Measurements from ENCODE around the gene ETAA1.

The ETAA1 gene

GRCh38 chr2:67453310-67453709 is 56.2 kb downstream of the ETAA1 start:
- no peaks in the 10 kb centered on the region for H3K9me3 ChIP-seq (ENCODE audit: insufficient read depth, low read length)
- H3K27ac ChIP-seq (ENCODE audit: low read depth, low read length): no peak overlapping the region
- no peak overlapping the region for H3K4me3 ChIP-seq (ENCODE audit: insufficient read depth, low read length, poor library complexity, severe bottlenecking)
- no peaks in the 10 kb centered on the region for H3K79me2 ChIP-seq (ENCODE audit: insufficient read depth, low read length)
- H4K20me1 ChIP-seq (ENCODE audit: low read depth, low read length): no peaks in the 10 kb centered on the region
- H3K9ac ChIP-seq (ENCODE audit: low read length): no peak overlapping the region
- no peak for TF ChIP-seq CTCF (IDR thresholded peaks at IDR 0.05; ENCODE audit: insufficient read depth, low read length, poor library complexity, severe bottlenecking)
- no peak for TF ChIP-seq EZH2phosphoT487 (conservative IDR thresholded peaks at IDR 0.05; ENCODE audit: low read length)
- H3K36me3 ChIP-seq (ENCODE audit: low read length): no peaks in the 10 kb centered on the region
- H3K4me2 ChIP-seq (ENCODE audit: low read depth, low read length, poor library complexity, severe bottlenecking): no peak overlapping the region
- H2AFZ ChIP-seq (ENCODE audit: low read depth, low read length, severe bottlenecking): no peak overlapping the region
- H3F3A ChIP-seq (ENCODE audit: insufficient read depth): no peaks in the 10 kb centered on the region
- no peaks in the 10 kb centered on the region for H3K9me2 ChIP-seq (replicated peaks; ENCODE audit: insufficient read depth, low read length)
- H3K27me3 ChIP-seq (ENCODE audit: low read length): no peaks in the 10 kb centered on the region

- Histone ChIP-seq H3K79me2 (ENCODE audit: insufficient read depth, low read length) (no peaks in the 10 kb centered on the region), H3K4me3 (ENCODE audit: insufficient read depth, low read length, poor library complexity, severe bottlenecking) (no peak overlapping the region), H3K9me2 (replicated peaks; ENCODE audit: insufficient read depth, low read length) (no peaks in the 10 kb centered on the region), H2AFZ (ENCODE audit: low read depth, low read length, severe bottlenecking) (no peak overlapping the region), H3K9ac (ENCODE audit: low read length) (no peak overlapping the region), H3F3A (ENCODE audit: insufficient read depth) (no peaks in the 10 kb centered on the region), H3K4me2 (ENCODE audit: low read depth, low read length, poor library complexity, severe bottlenecking) (no peak overlapping the region), H3K27me3 (ENCODE audit: low read length) (no peaks in the 10 kb centered on the region), H3K9me3 (ENCODE audit: insufficient read depth, low read length) (no peaks in the 10 kb centered on the region), H4K20me1 (ENCODE audit: low read depth, low read length) (no peaks in the 10 kb centered on the region), H3K36me3 (ENCODE audit: low read length) (no peaks in the 10 kb centered on the region), H3K27ac (ENCODE audit: low read depth, low read length) (no peak overlapping the region)
- TF ChIP-seq CTCF (IDR thresholded peaks at IDR 0.05; ENCODE audit: insufficient read depth, low read length, poor library complexity, severe bottlenecking): no peak
- TF ChIP-seq EZH2phosphoT487 (conservative IDR thresholded peaks at IDR 0.05; ENCODE audit: low read length): no peak
Observed at GRCh38 chr2:67455219-67456142, 58.3 kb downstream of the ETAA1 start.

GRCh38 chr2:67456428-67456827 is 59.3 kb downstream of the ETAA1 start:
- Histone ChIP-seq H3K27me3 (ENCODE audit: low read length) (no peaks in the 10 kb centered on the region), H3K4me2 (ENCODE audit: low read depth, low read length, poor library complexity, severe bottlenecking) (no peak overlapping the region), H3K9ac (ENCODE audit: low read length) (no peak overlapping the region), H3K9me3 (ENCODE audit: insufficient read depth, low read length) (no peaks in the 10 kb centered on the region), H3K9me2 (replicated peaks; ENCODE audit: insufficient read depth, low read length) (no peaks in the 10 kb centered on the region), H3K36me3 (ENCODE audit: low read length) (no peaks in the 10 kb centered on the region), H3K79me2 (ENCODE audit: insufficient read depth, low read length) (no peaks in the 10 kb centered on the region), H2AFZ (ENCODE audit: low read depth, low read length, severe bottlenecking) (no peak overlapping the region), H3K27ac (ENCODE audit: low read depth, low read length) (no peak overlapping the region), H3F3A (ENCODE audit: insufficient read depth) (no peaks in the 10 kb centered on the region), H4K20me1 (ENCODE audit: low read depth, low read length) (no peaks in the 10 kb centered on the region), H3K4me3 (ENCODE audit: insufficient read depth, low read length, poor library complexity, severe bottlenecking) (no peak overlapping the region)
- TF ChIP-seq EZH2phosphoT487 (conservative IDR thresholded peaks at IDR 0.05; ENCODE audit: low read length) (no peak), CTCF (IDR thresholded peaks at IDR 0.05; ENCODE audit: insufficient read depth, low read length, poor library complexity, severe bottlenecking) (no peak)
